ENCODE data around the gene LIPJ.

- TF ChIP-seq CTCF (IDR thresholded peaks at IDR 0.05): no peak
- no peak for TF ChIP-seq POLR2A (IDR thresholded peaks at IDR 0.05)
These were observed 42.3 kb upstream of the LIPJ start for GRCh38 chr10:88544140-88544870.
